ENCODE data around the gene STON2.
"Not testable (repeated sequence)": the region's sequence is repeated elsewhere in the genome, so short reads cannot be mapped to it uniquely, and the experiment has no call there.

STON2 gene

GRCh38 chr14:81400202-81400678 is at the start of gene STON2:
Gene STON2 (minus strand): TSS chr14:81400324. CDS start chr14:81398382, 1,942 bp downstream.
- peak; percentile 94 for DNase-seq

GRCh38 chr14:81449576-81449975 is 49.5 kb upstream of the STON2 start:
- no peak for DNase-seq

- no peak for DNase-seq
Measured at GRCh38 chr14:81449114-81449513, 49.0 kb upstream of the STON2 start.

GRCh38 chr14:81447021-81447764 is 47.1 kb upstream of the STON2 start:
- DNase-seq = no peak

- DNase-seq = no peak
Measured at GRCh38 chr14:81446279-81447007, 46.3 kb upstream of the STON2 start.

GRCh38 chr14:81441626-81442134 is 41.6 kb upstream of the STON2 start:
- no peak for DNase-seq

- no peak for DNase-seq
Measured at GRCh38 chr14:81440041-81440440, 39.9 kb upstream of the STON2 start.

- peak; percentile 15 for DNase-seq
Measured at GRCh38 chr14:81437244-81437643, 37.1 kb upstream of the STON2 start.

GRCh38 chr14:81436296-81437138 is 36.4 kb upstream of the STON2 start:
- DNase-seq = peak; percentile 88

GRCh38 chr14:81435391-81436295 is 35.5 kb upstream of the STON2 start:
- DNase-seq = peak; percentile 66

GRCh38 chr14:81435048-81435390 is 34.9 kb upstream of the STON2 start:
- no peak for DNase-seq

- DNase-seq = peak; percentile 92
Measured at GRCh38 chr14:81434230-81434629, 34.1 kb upstream of the STON2 start.

GRCh38 chr14:81433378-81433777 is 33.3 kb upstream of the STON2 start:
- DNase-seq = no peak

- peak; percentile 71 for DNase-seq
Measured at GRCh38 chr14:81432219-81432661, 32.1 kb upstream of the STON2 start.

GRCh38 chr14:81430235-81430634 is 30.1 kb upstream of the STON2 start:
- DNase-seq = no peak

- not testable (repeated sequence) for DNase-seq
Measured at GRCh38 chr14:81429749-81430148, 29.6 kb upstream of the STON2 start.

GRCh38 chr14:81429028-81429427 is 28.9 kb upstream of the STON2 start:
- no peak for DNase-seq

- peak; percentile 88 for DNase-seq
Measured at GRCh38 chr14:81427348-81428058, 27.4 kb upstream of the STON2 start.

GRCh38 chr14:81423504-81423903 is 23.4 kb upstream of the STON2 start:
- DNase-seq = peak; percentile 95

- no peak for DNase-seq
Measured at GRCh38 chr14:81418057-81418790, 18.1 kb upstream of the STON2 start.

Data from OCI-M1 (cell line).